Measurements from ENCODE around the gene TTC17.

The TTC17 gene

GRCh38 chr11:43367382-43368178 is 8.9 kb downstream of the TTC17 start:
- H3K9ac ChIP-seq (ENCODE audit: low read length): no peak overlapping the region
- H4K20me1 ChIP-seq (ENCODE audit: low read depth, low read length): no peaks in the 10 kb centered on the region
- peaks cover 93% of the 10 kb centered on the region for H3K79me2 ChIP-seq (ENCODE audit: insufficient read depth, low read length)
- no peak overlapping the region for H3K27ac ChIP-seq (ENCODE audit: low read depth, low read length)
- no peak overlapping the region for H3K4me3 ChIP-seq (ENCODE audit: insufficient read depth, low read length, poor library complexity, severe bottlenecking)
- peaks cover 9% of the 10 kb centered on the region; the same call in 1 of the 2 replicates for H3K36me3 ChIP-seq (ENCODE audit: low read length)
- no peak overlapping the region for H3K4me2 ChIP-seq (ENCODE audit: low read depth, low read length, poor library complexity, severe bottlenecking)
- H3F3A ChIP-seq (ENCODE audit: insufficient read depth): no peaks in the 10 kb centered on the region
- H3K27me3 ChIP-seq (ENCODE audit: low read length): no peaks in the 10 kb centered on the region
- H3K9me3 ChIP-seq (ENCODE audit: insufficient read depth, low read length): no peaks in the 10 kb centered on the region
- H3K9me2 ChIP-seq (replicated peaks; ENCODE audit: insufficient read depth, low read length): no peaks in the 10 kb centered on the region
- TF ChIP-seq CTCF (IDR thresholded peaks at IDR 0.05; ENCODE audit: insufficient read depth, low read length, poor library complexity, severe bottlenecking): no peak
- TF ChIP-seq EZH2phosphoT487 (conservative IDR thresholded peaks at IDR 0.05; ENCODE audit: low read length): no peak
- no peak overlapping the region for H2AFZ ChIP-seq (ENCODE audit: low read depth, low read length, severe bottlenecking)

GRCh38 chr11:43376065-43376464 is 17.3 kb downstream of the TTC17 start:
- peaks cover 61% of the 10 kb centered on the region for H3K79me2 ChIP-seq (ENCODE audit: insufficient read depth, low read length)
- H3F3A ChIP-seq (ENCODE audit: insufficient read depth): 0 out of 2 replicates have a peak, but pooled peaks cover 7% of the 10 kb centered on the region
- H2AFZ ChIP-seq (ENCODE audit: low read depth, low read length, severe bottlenecking): no peak overlapping the region
- H3K9me3 ChIP-seq (ENCODE audit: insufficient read depth, low read length): no peaks in the 10 kb centered on the region
- H3K4me2 ChIP-seq (ENCODE audit: low read depth, low read length, poor library complexity, severe bottlenecking): no peak overlapping the region
- peaks cover 14% of the 10 kb centered on the region; the same call in 1 of the 2 replicates for H3K36me3 ChIP-seq (ENCODE audit: low read length)
- no peak overlapping the region for H3K4me3 ChIP-seq (ENCODE audit: insufficient read depth, low read length, poor library complexity, severe bottlenecking)
- TF ChIP-seq EZH2phosphoT487 (conservative IDR thresholded peaks at IDR 0.05; ENCODE audit: low read length) (no peak), CTCF (IDR thresholded peaks at IDR 0.05; ENCODE audit: insufficient read depth, low read length, poor library complexity, severe bottlenecking) (no peak)
- H4K20me1 ChIP-seq (ENCODE audit: low read depth, low read length): peaks cover 16% of the 10 kb centered on the region; the same call in 1 of the 2 replicates
- no peaks in the 10 kb centered on the region for H3K9me2 ChIP-seq (replicated peaks; ENCODE audit: insufficient read depth, low read length)
- H3K27ac ChIP-seq (ENCODE audit: low read depth, low read length): no peak overlapping the region
- H3K9ac ChIP-seq (ENCODE audit: low read length): no peak overlapping the region
- H3K27me3 ChIP-seq (ENCODE audit: low read length): no peaks in the 10 kb centered on the region

- no peaks in the 10 kb centered on the region for H3K9me3 ChIP-seq (ENCODE audit: insufficient read depth, low read length)
- H3K36me3 ChIP-seq (ENCODE audit: low read length): peaks cover 14% of the 10 kb centered on the region; the same call in 1 of the 2 replicates
- no peak overlapping the region for H3K9ac ChIP-seq (ENCODE audit: low read length)
- H3K9me2 ChIP-seq (replicated peaks; ENCODE audit: insufficient read depth, low read length): no peaks in the 10 kb centered on the region
- H3K27ac ChIP-seq (ENCODE audit: low read depth, low read length): no peak overlapping the region
- no peak overlapping the region for H3K4me2 ChIP-seq (ENCODE audit: low read depth, low read length, poor library complexity, severe bottlenecking)
- TF ChIP-seq CTCF (IDR thresholded peaks at IDR 0.05; ENCODE audit: insufficient read depth, low read length, poor library complexity, severe bottlenecking) (no peak), EZH2phosphoT487 (conservative IDR thresholded peaks at IDR 0.05; ENCODE audit: low read length) (no peak)
- peaks cover 16% of the 10 kb centered on the region; the same call in 1 of the 2 replicates for H4K20me1 ChIP-seq (ENCODE audit: low read depth, low read length)
- H2AFZ ChIP-seq (ENCODE audit: low read depth, low read length, severe bottlenecking): no peak overlapping the region
- peaks cover 56% of the 10 kb centered on the region for H3K79me2 ChIP-seq (ENCODE audit: insufficient read depth, low read length)
- H3K27me3 ChIP-seq (ENCODE audit: low read length): no peaks in the 10 kb centered on the region
- H3K4me3 ChIP-seq (ENCODE audit: insufficient read depth, low read length, poor library complexity, severe bottlenecking): no peak overlapping the region
- 0 out of 2 replicates have a peak, but pooled peaks cover 7% of the 10 kb centered on the region for H3F3A ChIP-seq (ENCODE audit: insufficient read depth)
Observed at GRCh38 chr11:43376594-43376993, 17.9 kb downstream of the TTC17 start.

All from SU-DHL-6 (cell line).